H1 (cell line): Measurements from ENCODE around the gene HSPA4. TPM values are rescaled to one million over a fixed set of nuclear protein-coding genes. Genes with fewer than 3 reads are reported as not detected.

Experiments used
- BCL11A ChIP-seq, 2 experiments: IDR thresholded peaks; one replicate each; pipeline ENCODE4 v1.6.1; 2011; ENCODE audit warnings: low read depth in 2 of 2, low read length in 2 of 2, mild to moderate bottlenecking in 2 of 2
- GABPA ChIP-seq: IDR thresholded peaks from 2 replicates; pipeline ENCODE4 v1.6.1; 2011; ENCODE audit warnings: mild to moderate bottlenecking, low read length, moderate library complexity, borderline replicate concordance; ENCODE audit not compliant: insufficient read depth
- polyA plus RNA-seq, 7 experiments: library from polyadenylated mRNA; depleted of rRNA in 3 of 7; stranded (reverse) in 5 of 7; unstranded in 2 of 7; fragments of >200 nt in 5 of 7; fragments of 200-250 nt in 2 of 7; gene quantifications; 1 replicate in 5 of 7; 2 replicates in 1 of 7; 4 replicates in 1 of 7; pipeline versions ENCODE4 v1.2.1 to v1.2.3, GENCODE V29; 2011 to 2013; ENCODE audit warnings: missing spikeins in 2 of 7, mixed read lengths in 2 of 7
- total RNA-seq: library from RNA; stranded (reverse); fragmentation: NEBNext Ultra II Directional; extraction: Animal tissue kit (Norgen Biotek cat#: 25700); gene quantifications from 2 replicates; pipeline ENCODE4 v1.2.1, GENCODE V29; 2021

HSPA4 gene
- total and polyA plus RNA-seq, 2 of the 8 experiments (the other 6 are each of a cell fraction or from before 2014, with no cell fraction given), result 28.9 to 445 TPM

DNA sequence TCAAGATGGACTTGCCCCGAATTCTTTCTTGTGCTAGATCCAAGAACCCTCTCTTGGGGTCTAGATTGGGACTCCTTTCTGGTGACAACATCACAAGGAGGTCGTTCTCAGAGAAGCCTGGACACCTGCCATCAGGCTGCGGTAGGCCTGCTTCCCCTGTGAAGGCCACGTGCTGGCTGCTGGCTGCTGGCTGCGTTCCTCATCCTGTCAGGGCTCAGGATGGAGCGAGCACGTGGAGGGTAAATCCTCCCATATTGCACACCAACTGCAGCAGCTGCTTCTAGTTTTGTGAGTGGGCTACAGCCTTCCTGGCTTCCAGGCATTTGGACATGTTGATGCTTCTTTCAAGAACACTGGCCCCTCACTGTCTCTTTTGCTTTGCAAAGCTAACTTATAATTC, 95.6 kb downstream of the HSPA4 start (continued):
- TF ChIP-seq BCL11A (IDR thresholded peaks at IDR 0.05; ENCODE audit: low read depth in 2 of 2, low read length in 2 of 2), result no peak
- no peak for TF ChIP-seq GABPA
